K562 (cell line): ENCODE data around the gene SFXN5. TPM values are rescaled to one million over a fixed set of nuclear protein-coding genes. Genes with fewer than 3 reads are reported as not detected.

ENCODE experiments used
- ARHGAP35 ChIP-seq: fragments of 450-650 bp; IDR thresholded peaks from 2 replicates; pipeline ENCODE4 v1.6.1; 2018; ENCODE audit not compliant: partially characterized antibody
- CCNT2 ChIP-seq: IDR thresholded peaks from 2 replicates; pipeline ENCODE4 v1.6.1; 2011; ENCODE audit warnings: borderline replicate concordance, low read depth, mild to moderate bottlenecking, moderate library complexity, mixed read lengths, low read length; ENCODE audit not compliant: insufficient read length; ENCODE audit errors: extremely low read depth
- EP400 ChIP-seq: fragments of 450-650 bp; IDR thresholded peaks from 2 replicates; pipeline ENCODE4 v1.6.1; 2017; ENCODE audit warnings: antibody characterized with exemption, mild to moderate bottlenecking, moderate library complexity
- FIP1L1 ChIP-seq: fragments of 200-400 bp; formaldehyde crosslinking; IDR thresholded peaks from 2 replicates; pipeline ENCODE4 v1.6.1; 2018; ENCODE audit warnings: mild to moderate bottlenecking, low read depth, low read length; ENCODE audit not compliant: poor library complexity, severe bottlenecking
- GATA2 ChIP-seq: sonication (generic); formaldehyde crosslinking; IDR thresholded peaks from 2 replicates; pipeline ENCODE4 v1.4.0; 2020; ENCODE audit warnings: mild to moderate bottlenecking, missing genetic modification reagents
- HMGXB4 ChIP-seq: sonication (generic); formaldehyde crosslinking; IDR thresholded peaks from 2 replicates; pipeline ENCODE4 v1.8.1; 2023; ENCODE audit warnings: mild to moderate bottlenecking, missing genetic modification reagents
- MYNN ChIP-seq, 2 experiments: sonication (generic); formaldehyde crosslinking in 1 of 2; IDR thresholded peaks; 2 replicates each; pipeline versions ENCODE4 v1.5.0 to v1.6.1; 2016 to 2020; ENCODE audit warnings: antibody characterized with exemption in 1 of 2, missing genetic modification reagents in 1 of 2
- NEUROD1 ChIP-seq: fragments of 150-350 bp; IDR thresholded peaks from 2 replicates; pipeline ENCODE4 v1.6.1; 2014; ENCODE audit warnings: borderline replicate concordance, low read length, low read depth; ENCODE audit not compliant: partially characterized antibody
- TBP ChIP-seq: optimal IDR thresholded peaks from 2 replicates; pipeline ENCODE3; 2011; ENCODE audit warnings: low read depth, low read length, improper control_type of control experiment
- USF2 ChIP-seq: sonication (generic); formaldehyde crosslinking; IDR thresholded peaks from 2 replicates; pipeline ENCODE4 v1.5.0; 2020; ENCODE audit warnings: missing genetic modification reagents
- polyA plus RNA-seq, 8 experiments: library from polyadenylated mRNA; depleted of rRNA in 4 of 8; stranded (reverse) in 5 of 8; unstranded in 3 of 8; fragments of >200 nt; fragmentation: Nextera tagmentation in 2 of 8; fragmentation: Illumina TruSeq in 1 of 8; extraction: Ambion mirVana in 2 of 8; extraction: Trizol in 1 of 8; gene quantifications; 2 replicates each; pipeline versions ENCODE4 v1.2.1 to v1.2.3, GENCODE V29; 2011 to 2014; ENCODE audit warnings: inconsistent platforms in 1 of 8, missing spikeins in 1 of 8
- total RNA-seq, 7 experiments: library from RNA; depleted of rRNA in 6 of 7; stranded (reverse); fragments of >200 nt in 6 of 7; fragmentation: Illumina TruSeq in 2 of 7; extraction: Trizol in 2 of 7; gene quantifications; 2 replicates each; pipeline versions ENCODE4 v1.2.1 to v1.2.3, GENCODE V29; 2011 to 2021; ENCODE audit warnings: low replicate concordance in 1 of 7
- TF ChIP-seq, protein P1 (sequence below): fragments of 450-650 bp; formaldehyde crosslinking; conservative IDR thresholded peaks from 2 replicates; pipeline ENCODE4 v1.4.0; 2022; ENCODE audit warnings: mild to moderate bottlenecking, missing genetic modification characterization
- TF ChIP-seq, protein P2 (sequence below), 2 experiments: fragments of 200-800 bp in 1 of 2; sonication (Bioruptor generic) in 1 of 2; sonication (generic) in 1 of 2; formaldehyde crosslinking in 1 of 2; IDR thresholded peaks in 1 of 2; conservative IDR thresholded peaks in 1 of 2; 2 replicates each; pipeline versions ENCODE4 v1.5.0 to v1.6.1; 2016 to 2020; ENCODE audit warnings: missing compliant biosample characterization in 1 of 2, missing genetic modification characterization in 1 of 2, missing genetic modification reagents in 1 of 2
- TF ChIP-seq, protein P3 (sequence below): fragments of 450-650 bp; IDR thresholded peaks from 2 replicates; pipeline ENCODE4 v1.6.1; 2016; ENCODE audit warnings: antibody characterized with exemption

SFXN5 gene
- total and polyA plus RNA-seq, 9 of the 15 experiments (the other 6 are each of a cell fraction or from before 2014, with no cell fraction given), result 8.3 to 22.6 (median 16.0) TPM

- TF ChIP-seq TBP (no peak), MYNN (IDR thresholded peaks at IDR 0.05) (no peak), MYNN (CRISPR knock-in tag; IDR thresholded peaks at IDR 0.05) (no peak), FIP1L1 (peak; percentile 14), GATA2 (CRISPR knock-in tag) (no peak), HMGXB4 (CRISPR knock-in tag) (peak; percentile 45; the same call in 1 of the 2 replicates), USF2 (CRISPR knock-in tag) (no peak), CCNT2 (no peak), NEUROD1 (no peak), ARHGAP35 (no peak), EP400 (no peak; the same call in 1 of the 2 replicates)
- TF ChIP-seq, protein P1, sequence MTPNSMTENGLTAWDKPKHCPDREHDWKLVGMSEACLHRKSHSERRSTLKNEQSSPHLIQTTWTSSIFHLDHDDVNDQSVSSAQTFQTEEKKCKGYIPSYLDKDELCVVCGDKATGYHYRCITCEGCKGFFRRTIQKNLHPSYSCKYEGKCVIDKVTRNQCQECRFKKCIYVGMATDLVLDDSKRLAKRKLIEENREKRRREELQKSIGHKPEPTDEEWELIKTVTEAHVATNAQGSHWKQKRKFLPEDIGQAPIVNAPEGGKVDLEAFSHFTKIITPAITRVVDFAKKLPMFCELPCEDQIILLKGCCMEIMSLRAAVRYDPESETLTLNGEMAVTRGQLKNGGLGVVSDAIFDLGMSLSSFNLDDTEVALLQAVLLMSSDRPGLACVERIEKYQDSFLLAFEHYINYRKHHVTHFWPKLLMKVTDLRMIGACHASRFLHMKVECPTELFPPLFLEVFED (CRISPR knock-in tag), result no peak
- TF ChIP-seq, protein P2, sequence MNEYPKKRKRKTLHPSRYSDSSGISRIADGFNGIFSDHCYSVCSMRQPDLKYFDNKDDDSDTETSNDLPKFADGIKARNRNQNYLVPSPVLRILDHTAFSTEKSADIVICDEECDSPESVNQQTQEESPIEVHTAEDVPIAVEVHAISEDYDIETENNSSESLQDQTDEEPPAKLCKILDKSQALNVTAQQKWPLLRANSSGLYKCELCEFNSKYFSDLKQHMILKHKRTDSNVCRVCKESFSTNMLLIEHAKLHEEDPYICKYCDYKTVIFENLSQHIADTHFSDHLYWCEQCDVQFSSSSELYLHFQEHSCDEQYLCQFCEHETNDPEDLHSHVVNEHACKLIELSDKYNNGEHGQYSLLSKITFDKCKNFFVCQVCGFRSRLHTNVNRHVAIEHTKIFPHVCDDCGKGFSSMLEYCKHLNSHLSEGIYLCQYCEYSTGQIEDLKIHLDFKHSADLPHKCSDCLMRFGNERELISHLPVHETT (CRISPR knock-in tag; conservative IDR thresholded peaks at IDR 0.05 in 1 of 2, IDR thresholded peaks at IDR 0.05 in 1 of 2), result no peak
- TF ChIP-seq, protein P3, sequence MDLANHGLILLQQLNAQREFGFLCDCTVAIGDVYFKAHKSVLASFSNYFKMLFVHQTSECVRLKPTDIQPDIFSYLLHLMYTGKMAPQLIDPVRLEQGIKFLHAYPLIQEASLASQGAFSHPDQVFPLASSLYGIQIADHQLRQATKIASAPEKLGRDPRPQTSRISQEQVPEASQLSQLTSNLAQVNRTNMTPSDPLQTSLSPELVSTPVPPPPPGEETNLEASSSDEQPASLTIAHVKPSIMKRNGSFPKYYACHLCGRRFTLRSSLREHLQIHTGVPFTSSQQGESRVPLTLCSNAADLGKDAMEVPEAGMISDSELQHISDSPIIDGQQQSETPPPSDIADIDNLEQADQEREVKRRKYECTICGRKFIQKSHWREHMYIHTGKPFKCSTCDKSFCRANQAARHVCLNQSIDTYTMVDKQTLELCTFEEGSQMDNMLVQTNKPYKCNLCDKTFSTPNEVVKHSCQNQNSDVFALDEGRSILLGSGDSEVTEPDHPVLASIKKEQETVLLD, result no peak
Measured at GRCh38 chr2:73070643-73071359, 711 bp downstream of the SFXN5 start (continued).
